HCT116 (cell line): ENCODE measurements around the gene CRIM1. TPM values are rescaled to one million over a fixed set of nuclear protein-coding genes. Genes with fewer than 3 reads are reported as not detected.

Source experiments
- ATAC-seq: fragments of 200-7000 bp; cut with Tn5 transposase; 2 replicates; pipeline ENCODE4 v1.9.1; 2020; ENCODE audit warnings: mild to moderate bottlenecking, moderate library complexity
- BruUV-seq: library from RNA; stranded (reverse); fragments of 400-500 nt; replicated peaks from 2 replicates; lab custom pipeline; 2021; lab: Mats Ljungman, UMichigan
- CTCF ChIA-PET: fragments of 300-600 bp; sonication (Branson Sonifier 250); formaldehyde crosslinking; loops from one replicate; lab custom pipeline; 2021; ENCODE audit warnings: antibody characterized with exemption; lab: Charles Lee
- POLR2A ChIA-PET: fragments of 300-600, 350-600 bp; sonication (Branson Sonifier 250); formaldehyde crosslinking; loops from one replicate; lab custom pipeline; 2021; ENCODE audit warnings: antibody characterized with exemption; lab: Charles Lee
- RAD21 ChIA-PET, 2 experiments: fragments of 300-600 bp; sonication (Branson Sonifier 250); formaldehyde crosslinking; loops; one replicate each; lab custom pipeline; 2023; ENCODE audit warnings: low total read pairs in 2 of 2; ENCODE audit not compliant: uncharacterized antibody in 2 of 2, unreplicated experiment in 2 of 2, low non-redundant PET in 1 of 2; lab: Charles Lee
- DNase-seq: peaks from one replicate; pipeline ENCODE4 v3.0.0-alpha.2; 2010; ENCODE audit warnings: low read depth, low spot score
- H2AFZ ChIP-seq: fragments of 200-600 bp; shearing (Covaris generic), sonication (generic); 2 replicates; pipeline ENCODE4 v1.6.1; 2017; ENCODE audit warnings: low read depth, mixed run types, mixed read lengths, antibody characterized with exemption, low read length; ENCODE audit not compliant: poor library complexity, severe bottlenecking
- H3K27ac ChIP-seq: 2 replicates; pipeline ENCODE4 v1.5.1; 2012; ENCODE audit warnings: low read depth, low read length
- H3K27me3 ChIP-seq: fragments of 200-600 bp; sonication (generic); 2 replicates; pipeline ENCODE4 v1.6.1; 2016; ENCODE audit warnings: mixed run types, low read length, mixed read lengths; ENCODE audit not compliant: insufficient read depth
- H3K36me3 ChIP-seq, 2 experiments: fragments of 200-500 bp in 1 of 2; fragments of 200-600 bp in 1 of 2; sonication (Bioruptor generic) in 1 of 2; sonication (generic) in 1 of 2; 2 replicates each; pipeline versions ENCODE4 v1.5.1 to v1.6.1; 2014 to 2016; ENCODE audit warnings: low read length in 2 of 2, inconsistent platforms in 1 of 2, mixed read lengths in 1 of 2, mixed run types in 1 of 2; ENCODE audit not compliant: insufficient read depth in 2 of 2, control insufficient read depth in 1 of 2
- H3K4me1 ChIP-seq, 2 experiments: fragments of 200-600 bp in 1 of 2; sonication (generic) in 1 of 2; 2 replicates each; pipeline versions ENCODE4 v1.5.1 to v1.6.1; 2012 to 2017; ENCODE audit warnings: low read length in 2 of 2, inconsistent platforms in 1 of 2, mild to moderate bottlenecking in 1 of 2, mixed read lengths in 1 of 2, mixed run types in 1 of 2, moderate library complexity in 1 of 2; ENCODE audit not compliant: insufficient read depth in 2 of 2, control insufficient read depth in 1 of 2
- H3K4me2 ChIP-seq: fragments of 200-600 bp; sonication (generic); 2 replicates; pipeline ENCODE4 v1.6.1; 2017; ENCODE audit warnings: mixed run types, low read length, mixed read lengths
- H3K4me3 ChIP-seq, 2 experiments: fragments of 200-600 bp in 1 of 2; sonication (generic) in 1 of 2; replicated peaks in 1 of 2; 2 replicates each; pipeline ENCODE4 v1.5.1; 2011 to 2016; ENCODE audit warnings: low read length in 2 of 2, control low read depth in 1 of 2, low read depth in 1 of 2, mild to moderate bottlenecking in 1 of 2, mixed read lengths in 1 of 2, mixed run types in 1 of 2
- H3K79me2 ChIP-seq: fragments of 200-600 bp; sonication (generic); 2 replicates; pipeline ENCODE4 v1.6.1; 2017; ENCODE audit warnings: mild to moderate bottlenecking, mixed run types, low read length, moderate library complexity, mixed read lengths; ENCODE audit not compliant: insufficient read depth
- H3K9ac ChIP-seq: fragments of 200-600 bp; sonication (generic); 2 replicates; pipeline ENCODE4 v1.6.1; 2016; ENCODE audit warnings: low read length, mixed read lengths
- H3K9me2 ChIP-seq: fragments of 200-600 bp; sonication (generic), shearing (Covaris generic); 2 replicates; pipeline ENCODE4 v1.6.1; 2017; ENCODE audit warnings: mixed run types, mild to moderate bottlenecking, moderate library complexity; ENCODE audit not compliant: insufficient read depth
- H3K9me3 ChIP-seq, 2 experiments: fragments of 200-500 bp in 1 of 2; fragments of 200-600 bp in 1 of 2; sonication (Bioruptor generic) in 1 of 2; sonication (generic) in 1 of 2; 2 replicates each; pipeline ENCODE4 v1.6.1; 2014 to 2017; ENCODE audit warnings: low read length in 2 of 2, mixed read lengths in 2 of 2, inconsistent platforms in 1 of 2, low read depth in 1 of 2, mild to moderate bottlenecking in 1 of 2, mixed run types in 1 of 2, moderate library complexity in 1 of 2; ENCODE audit not compliant: control insufficient read depth in 1 of 2, insufficient read depth in 1 of 2
- H4K20me1 ChIP-seq: fragments of 200-600 bp; sonication (generic), shearing (Covaris generic); 2 replicates; pipeline ENCODE4 v1.6.1; 2017; ENCODE audit warnings: mixed run types, mild to moderate bottlenecking, moderate library complexity; ENCODE audit not compliant: insufficient read depth
- ATF3 ChIP-seq: IDR thresholded peaks from 2 replicates; pipeline ENCODE4 v1.6.1; 2012
- CEBPB ChIP-seq: IDR thresholded peaks from 2 replicates; pipeline ENCODE4 v1.6.1; 2012; ENCODE audit warnings: low read depth
- EGR1 ChIP-seq: IDR thresholded peaks from 2 replicates; pipeline ENCODE4 v1.6.1; 2012; ENCODE audit warnings: low read depth
- POLR2AphosphoS5 ChIP-seq: IDR thresholded peaks from 2 replicates; pipeline ENCODE4 v1.6.1; 2011; ENCODE audit warnings: mild to moderate bottlenecking, low read depth, low read length, moderate library complexity
- REST ChIP-seq: IDR thresholded peaks from 2 replicates; pipeline ENCODE4 v1.6.1; 2012; ENCODE audit warnings: low read depth
- TCF7L2 ChIP-seq: IDR thresholded peaks from 2 replicates; pipeline ENCODE4 v1.7.0; 2011; ENCODE audit warnings: borderline replicate concordance, inconsistent platforms; ENCODE audit not compliant: insufficient read depth, insufficient read length; ENCODE audit errors: extremely low read depth
- intact Hi-C: fragments of 100-400 bp; cut with micrococcal nuclease; formaldehyde crosslinking; loops from 2 replicates; pipeline ENCODE4 v1.10.0; 2022
- total RNA-seq: library from RNA; stranded (reverse); gene quantifications from one replicate; pipeline ENCODE4 v1.2.1, GENCODE V29; 2021; ENCODE audit not compliant: unreplicated experiment
- TF ChIP-seq, protein P1 (sequence below): IDR thresholded peaks from 2 replicates; pipeline ENCODE4 v1.6.1; 2011; ENCODE audit warnings: mild to moderate bottlenecking, low read length, moderate library complexity; ENCODE audit not compliant: insufficient replicate concordance; ENCODE audit errors: extremely low read depth

The CRIM1 gene
- total RNA-seq, 1 experiment from 2014 or later = 27.2 TPM

DNA sequence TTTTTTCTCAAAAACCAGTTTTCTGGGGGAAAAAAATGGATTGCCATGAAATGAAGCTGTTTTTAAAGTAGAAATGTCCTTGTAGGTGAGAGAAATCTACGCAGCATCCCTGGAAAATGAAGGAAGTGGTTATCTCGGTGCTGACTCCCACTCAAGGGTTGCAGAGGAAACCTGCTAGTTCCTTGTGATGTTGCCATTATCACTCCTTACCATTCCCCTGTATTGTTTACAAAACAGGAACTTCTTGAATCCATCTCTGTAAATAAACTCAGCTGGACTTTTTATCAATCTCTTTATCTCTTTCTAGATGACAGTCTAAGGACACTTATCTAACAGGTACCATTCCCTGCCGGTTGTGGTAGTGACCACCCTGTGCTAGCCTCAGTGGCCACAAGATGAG is 181.2 kb downstream of the CRIM1 start:
- CTCF ChIA-PET = no interaction called here
- Histone ChIP-seq H3K36me3 (peaks cover 0 to 5% of the 10 kb centered on the region in 2 experiments; a peak in 1 of 4 replicates), H3K4me1 (0 out of 4 replicates have a peak, but pooled peaks cover 0 to 6% of the 10 kb centered on the region in 2 experiments), H3K9me3 (no peaks in the 10 kb centered on the region)
- RAD21 ChIA-PET = no interaction called here
- DNase-seq = no peak
- TF ChIP-seq EGR1 (no peak), POLR2AphosphoS5 (no peak), TCF7L2 (no peak), CEBPB (no peak), ATF3 (no peak), REST (no peak)
- TF ChIP-seq, protein P1, sequence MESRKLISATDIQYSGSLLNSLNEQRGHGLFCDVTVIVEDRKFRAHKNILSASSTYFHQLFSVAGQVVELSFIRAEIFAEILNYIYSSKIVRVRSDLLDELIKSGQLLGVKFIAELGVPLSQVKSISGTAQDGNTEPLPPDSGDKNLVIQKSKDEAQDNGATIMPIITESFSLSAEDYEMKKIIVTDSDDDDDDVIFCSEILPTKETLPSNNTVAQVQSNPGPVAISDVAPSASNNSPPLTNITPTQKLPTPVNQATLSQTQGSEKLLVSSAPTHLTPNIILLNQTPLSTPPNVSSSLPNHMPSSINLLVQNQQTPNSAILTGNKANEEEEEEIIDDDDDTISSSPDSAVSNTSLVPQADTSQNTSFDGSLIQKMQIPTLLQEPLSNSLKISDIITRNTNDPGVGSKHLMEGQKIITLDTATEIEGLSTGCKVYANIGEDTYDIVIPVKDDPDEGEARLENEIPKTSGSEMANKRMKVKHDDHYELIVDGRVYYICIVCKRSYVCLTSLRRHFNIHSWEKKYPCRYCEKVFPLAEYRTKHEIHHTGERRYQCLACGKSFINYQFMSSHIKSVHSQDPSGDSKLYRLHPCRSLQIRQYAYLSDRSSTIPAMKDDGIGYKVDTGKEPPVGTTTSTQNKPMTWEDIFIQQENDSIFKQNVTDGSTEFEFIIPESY = no peak
- TF ChIP-seq, all 23 proteins: peak for 0
- intact Hi-C loops = no loop called here
- POLR2A ChIA-PET = no interaction called here
- no peak overlapping the region for H2AFZ ChIP-seq
- no peak overlapping the region for H3K9ac ChIP-seq
- no peaks in the 10 kb centered on the region for H3K9me2 ChIP-seq
- no peaks in the 10 kb centered on the region for H3K79me2 ChIP-seq
- H3K27me3 ChIP-seq = no peaks in the 10 kb centered on the region
- no peaks in the 10 kb centered on the region for H4K20me1 ChIP-seq
- no peak overlapping the region for H3K27ac ChIP-seq
- no peak overlapping the region for H3K4me2 ChIP-seq
- no TSS peak for BruUV-seq
- no peak overlapping the region for H3K4me3 ChIP-seq
- no peak for ATAC-seq
